ENCODE results near the gene NSUN7. TPM values are rescaled to one million over a fixed set of nuclear protein-coding genes. Genes with fewer than 3 reads are reported as not detected.

The NSUN7 gene
- total RNA-seq, 1 experiment from 2014 or later, result 19.6 TPM

- peaks cover 43% of the 10 kb centered on the region for H3K36me3 Mint-ChIP-seq (ENCODE audit: insufficient read depth, unreplicated experiment)
- Histone ChIP-seq H3K36me3 (ENCODE audit: control insufficient read depth, insufficient read depth, low read length) (peaks cover 2% of the 10 kb centered on the region; the same call in 1 of the 2 replicates), H3K27me3 (replicated peaks; ENCODE audit: control insufficient read depth, insufficient read depth, low read length) (no peaks in the 10 kb centered on the region), H3K9me3 (no peaks in the 10 kb centered on the region), H3K4me3 (ENCODE audit: low read depth, low read length) (no peak overlapping the region), H3K4me1 (no peaks in the 10 kb centered on the region)
- no peak overlapping the region for H3K27ac Mint-ChIP-seq (ENCODE audit: unreplicated experiment)
- TF ChIP-seq, protein P1, sequence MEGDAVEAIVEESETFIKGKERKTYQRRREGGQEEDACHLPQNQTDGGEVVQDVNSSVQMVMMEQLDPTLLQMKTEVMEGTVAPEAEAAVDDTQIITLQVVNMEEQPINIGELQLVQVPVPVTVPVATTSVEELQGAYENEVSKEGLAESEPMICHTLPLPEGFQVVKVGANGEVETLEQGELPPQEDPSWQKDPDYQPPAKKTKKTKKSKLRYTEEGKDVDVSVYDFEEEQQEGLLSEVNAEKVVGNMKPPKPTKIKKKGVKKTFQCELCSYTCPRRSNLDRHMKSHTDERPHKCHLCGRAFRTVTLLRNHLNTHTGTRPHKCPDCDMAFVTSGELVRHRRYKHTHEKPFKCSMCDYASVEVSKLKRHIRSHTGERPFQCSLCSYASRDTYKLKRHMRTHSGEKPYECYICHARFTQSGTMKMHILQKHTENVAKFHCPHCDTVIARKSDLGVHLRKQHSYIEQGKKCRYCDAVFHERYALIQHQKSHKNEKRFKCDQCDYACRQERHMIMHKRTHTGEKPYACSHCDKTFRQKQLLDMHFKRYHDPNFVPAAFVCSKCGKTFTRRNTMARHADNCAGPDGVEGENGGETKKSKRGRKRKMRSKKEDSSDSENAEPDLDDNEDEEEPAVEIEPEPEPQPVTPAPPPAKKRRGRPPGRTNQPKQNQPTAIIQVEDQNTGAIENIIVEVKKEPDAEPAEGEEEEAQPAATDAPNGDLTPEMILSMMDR (IDR thresholded peaks at IDR 0.05; ENCODE audit: insufficient read depth in 1 of 2, low read depth in 1 of 2, low read length in 1 of 2, severe bottlenecking in 1 of 2, unreplicated experiment in 1 of 2), result no peak
- ChIA-PET POLR2A (no interaction called here), CTCF (no interaction called here)
- H3K9me3 Mint-ChIP-seq (ENCODE audit: unreplicated experiment), result no peaks in the 10 kb centered on the region
- intact Hi-C loops (cut with micrococcal nuclease; ENCODE audit: unreplicated experiment), result no loop called here
- DNase-seq, result no peak
- peaks cover 4% of the 10 kb centered on the region for H3K4me1 Mint-ChIP-seq (ENCODE audit: low read depth, unreplicated experiment)
- H3K4me3 Mint-ChIP-seq (ENCODE audit: unreplicated experiment), result no peak overlapping the region
- no peaks in the 10 kb centered on the region for H3K27me3 Mint-ChIP-seq (ENCODE audit: insufficient read depth, unreplicated experiment)
- BruUV-seq (replicated peaks), result no TSS peak
These were observed 87.5 kb downstream of the NSUN7 start for GRCh38 chr4:40837094-40837870.

GRCh38 chr4:40838742-40839141, 89.0 kb downstream of the NSUN7 start:
- Mint-ChIP-seq H3K27me3 (ENCODE audit: insufficient read depth, unreplicated experiment) (no peaks in the 10 kb centered on the region), H3K4me1 (ENCODE audit: low read depth, unreplicated experiment) (no peaks in the 10 kb centered on the region), H3K4me3 (ENCODE audit: unreplicated experiment) (no peak overlapping the region), H3K36me3 (ENCODE audit: insufficient read depth, unreplicated experiment) (peaks cover 38% of the 10 kb centered on the region), H3K27ac (ENCODE audit: unreplicated experiment) (no peak overlapping the region), H3K9me3 (ENCODE audit: unreplicated experiment) (no peaks in the 10 kb centered on the region)
- BruUV-seq (replicated peaks), result no TSS peak
- DNase-seq, result no peak
- ChIA-PET CTCF (interaction anchor here (0.6 to 0.7 kb wide), 2 partner anchors 115 to 516 kb away, joined by 3 read pairs; no protein-coding TSS in a partner anchor), POLR2A (no interaction called here)
- Histone ChIP-seq H3K36me3 (ENCODE audit: control insufficient read depth, insufficient read depth, low read length) (peaks cover 2% of the 10 kb centered on the region; the same call in 1 of the 2 replicates), H3K4me1 (no peaks in the 10 kb centered on the region), H3K9me3 (no peaks in the 10 kb centered on the region), H3K4me3 (ENCODE audit: low read depth, low read length) (no peak overlapping the region), H3K27me3 (replicated peaks; ENCODE audit: control insufficient read depth, insufficient read depth, low read length) (no peaks in the 10 kb centered on the region)
- TF ChIP-seq, protein P1 (IDR thresholded peaks at IDR 0.05; ENCODE audit: insufficient read depth in 1 of 2, low read depth in 1 of 2, low read length in 1 of 2, severe bottlenecking in 1 of 2, unreplicated experiment in 1 of 2), result no peak
- intact Hi-C loops (cut with micrococcal nuclease; ENCODE audit: unreplicated experiment), result no loop called here

DNA sequence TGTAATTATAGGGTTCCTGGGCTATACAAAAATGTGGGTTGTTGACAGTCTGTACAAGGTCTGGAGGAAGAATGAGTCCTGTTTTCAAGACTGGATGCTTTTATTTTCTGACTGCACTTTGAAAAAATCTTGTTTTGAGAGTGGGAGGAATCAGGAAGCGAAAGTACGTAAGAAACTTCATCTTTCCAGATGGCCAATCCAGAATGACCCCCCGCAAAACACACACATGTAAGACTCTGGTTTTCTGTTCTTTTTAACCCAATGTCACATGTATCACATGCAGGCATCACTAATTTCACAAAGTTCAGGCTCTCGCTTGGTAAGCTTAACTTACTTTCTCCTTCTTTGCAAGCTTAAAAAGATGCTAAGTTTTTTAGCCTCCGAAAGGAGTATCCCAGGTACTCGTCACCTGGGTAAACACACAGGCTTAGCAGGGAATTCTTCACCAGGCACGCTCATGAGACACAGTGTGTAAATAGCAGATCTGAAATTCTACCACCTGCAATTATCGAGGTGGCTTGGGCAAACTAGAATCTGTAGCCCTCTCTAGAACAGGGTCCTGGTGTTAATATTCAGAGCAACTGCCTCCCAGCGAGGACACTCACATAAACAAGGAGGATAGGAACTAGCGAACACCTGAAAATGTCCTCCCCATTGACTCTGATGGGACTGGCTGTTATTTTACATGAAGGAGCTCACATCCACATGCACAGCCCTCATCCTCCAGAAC, 90.7 kb downstream of the NSUN7 start:
- no peak overlapping the region for H3K4me3 Mint-ChIP-seq (ENCODE audit: unreplicated experiment)
- H3K27me3 Mint-ChIP-seq (ENCODE audit: insufficient read depth, unreplicated experiment), result no peaks in the 10 kb centered on the region
- no TSS peak for BruUV-seq (replicated peaks)
- TF ChIP-seq, protein P1 (IDR thresholded peaks at IDR 0.05; ENCODE audit: insufficient read depth in 1 of 2, low read depth in 1 of 2, low read length in 1 of 2, severe bottlenecking in 1 of 2, unreplicated experiment in 1 of 2), result no peak
- CTCF ChIA-PET, result interaction anchor here (0.5 to 2.4 kb wide), 5 partner anchors 23 to 374 kb away, joined by 3 to 9 read pairs (median 3); partner anchors contain the start of gene APBB2
- H3K27me3 ChIP-seq (replicated peaks; ENCODE audit: control insufficient read depth, insufficient read depth, low read length), result no peaks in the 10 kb centered on the region
- no peak overlapping the region for H3K27ac Mint-ChIP-seq (ENCODE audit: unreplicated experiment)
- H3K36me3 Mint-ChIP-seq (ENCODE audit: insufficient read depth, unreplicated experiment), result peaks cover 25% of the 10 kb centered on the region
- no peak overlapping the region for H3K4me3 ChIP-seq (ENCODE audit: low read depth, low read length)
- no peaks in the 10 kb centered on the region for H3K9me3 ChIP-seq
- no peaks in the 10 kb centered on the region for H3K4me1 Mint-ChIP-seq (ENCODE audit: low read depth, unreplicated experiment)
- POLR2A ChIA-PET, result no interaction called here
- no peaks in the 10 kb centered on the region for H3K9me3 Mint-ChIP-seq (ENCODE audit: unreplicated experiment)
- no peak for DNase-seq
- intact Hi-C loops (cut with micrococcal nuclease; ENCODE audit: unreplicated experiment), result loop anchor here (10.0 kb wide), 1 partner anchor 106 kb away; no protein-coding TSS in a partner anchor
- peaks cover 4% of the 10 kb centered on the region for H3K36me3 ChIP-seq (ENCODE audit: control insufficient read depth, insufficient read depth, low read length)
- no peaks in the 10 kb centered on the region for H3K4me1 ChIP-seq

Data from Caco-2 (cell line).